GM12892 (cell line): Measurements from ENCODE around the gene RNF223.

Experiments used
- POLR2A ChIP-seq: IDR thresholded peaks from 2 replicates; pipeline ENCODE4 v1.6.1; 2011; ENCODE audit warnings: low read depth, low read length, control low read depth
- POLR2AphosphoS5 ChIP-seq: IDR thresholded peaks from 2 replicates; pipeline ENCODE4 v1.6.1; 2011; ENCODE audit warnings: low read depth, low read length, control low read depth

DNA sequence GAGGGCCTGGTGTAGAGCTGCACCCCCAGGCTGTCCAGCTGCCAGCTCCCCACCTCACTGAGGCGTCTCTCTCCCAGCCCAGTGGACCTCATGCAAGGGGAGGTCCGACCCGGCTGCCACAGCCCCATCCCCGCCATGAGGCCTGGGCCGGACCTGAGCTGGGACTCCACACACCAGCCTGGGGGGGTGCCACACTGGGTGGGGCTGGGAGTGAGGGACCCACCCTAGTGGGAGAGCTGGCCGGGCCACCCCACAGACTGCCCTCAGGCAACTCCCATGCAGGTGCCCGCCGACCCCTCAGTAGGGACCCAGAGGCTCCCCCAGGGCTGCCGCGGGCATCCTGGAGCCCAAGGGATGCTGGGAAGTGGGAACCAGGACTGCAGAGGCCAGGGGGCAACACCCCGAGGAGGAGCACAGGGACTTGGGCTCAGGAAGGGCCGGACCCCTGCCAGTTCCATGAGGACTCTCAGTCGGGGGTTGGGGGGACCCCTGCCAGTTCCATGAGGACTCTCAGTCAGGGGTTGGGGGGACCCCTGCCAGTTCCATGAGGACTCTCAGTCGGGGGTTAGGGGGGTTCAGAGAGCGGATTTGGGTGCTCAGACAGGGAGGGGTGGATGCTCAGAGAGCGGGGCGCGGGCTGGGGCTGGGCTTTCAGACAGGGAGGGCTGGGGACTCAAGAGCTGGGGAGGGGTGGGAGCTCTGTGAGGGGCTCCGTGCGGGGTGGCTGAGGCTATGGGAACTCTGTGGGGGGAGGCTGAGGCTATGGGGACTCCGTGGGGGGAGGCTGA, 1.2 kb upstream of the RNF223 start:
- TF ChIP-seq POLR2AphosphoS5, result no peak
- TF ChIP-seq POLR2A, result no peak
